Measurements from ENCODE around the gene MACROD1. TPM values are rescaled to one million over a fixed set of nuclear protein-coding genes. Genes with fewer than 3 reads are reported as not detected.

Gene MACROD1
- total RNA-seq, 2 experiments from 2014 or later, result 24.5 to 31.0 TPM

DNA sequence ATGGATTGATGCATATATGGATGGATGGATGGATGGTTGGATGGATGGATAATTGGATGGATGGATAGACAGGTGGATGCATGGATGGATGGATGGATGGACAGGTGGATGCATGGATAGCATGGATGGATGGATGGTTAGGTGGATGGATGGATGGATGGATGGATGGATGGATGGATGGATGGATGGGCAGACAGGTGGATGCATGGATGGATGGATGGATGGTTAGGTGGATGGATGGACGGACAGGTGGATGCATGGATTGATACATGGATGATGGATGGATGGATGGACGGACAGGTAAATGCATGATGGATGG, 52.5 kb downstream of the MACROD1 start:
- Mint-ChIP-seq H3K4me3 (no peak overlapping the region), H3K27me3 (no peaks in the 10 kb centered on the region), H3K36me3 (no peaks in the 10 kb centered on the region), H3K27ac (no peak overlapping the region), H3K4me1 (ENCODE audit: low read depth) (no peaks in the 10 kb centered on the region), H3K9me3 (no peaks in the 10 kb centered on the region)
- POLR2A ChIA-PET, result no interaction called here
- intact Hi-C loops (cut with micrococcal nuclease), result no loop called here
- CTCF ChIA-PET, result no interaction called here
- DNase-seq, result no peak

DNA sequence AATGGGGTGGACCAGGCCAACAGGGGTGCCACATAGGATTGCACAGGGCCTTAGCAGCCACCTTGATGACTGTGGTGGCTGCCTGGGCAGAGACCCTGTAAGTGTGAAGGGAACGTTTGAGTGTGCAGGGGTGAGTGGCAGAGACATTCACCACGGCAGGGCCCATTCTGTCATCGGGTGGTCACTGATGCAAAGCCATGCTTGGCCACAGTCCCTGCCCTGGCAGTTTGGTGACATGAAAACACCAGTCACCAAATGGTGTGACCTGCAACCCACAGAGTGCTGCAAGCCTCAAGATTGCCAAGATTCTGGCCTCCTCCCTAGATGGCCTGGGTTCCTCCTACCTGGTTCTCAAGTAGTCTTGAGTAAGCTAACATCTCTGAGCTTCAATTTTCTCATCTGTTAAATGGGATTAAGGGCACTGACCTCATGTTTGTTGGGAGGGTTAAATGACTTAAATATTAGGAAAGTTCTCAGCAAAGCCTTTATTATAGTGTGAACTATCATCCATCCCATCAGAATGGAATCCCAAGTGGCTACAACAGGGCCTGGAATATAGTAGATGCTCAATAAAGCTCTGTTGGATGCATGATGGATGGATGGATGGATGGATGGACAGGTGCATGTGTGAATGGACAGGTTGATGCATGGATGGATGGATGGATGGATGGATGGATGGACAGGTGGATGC, 53.0 kb downstream of the MACROD1 start:
- Mint-ChIP-seq H3K4me1 (ENCODE audit: low read depth) (no peaks in the 10 kb centered on the region), H3K36me3 (no peaks in the 10 kb centered on the region), H3K27ac (no peak overlapping the region), H3K4me3 (no peak overlapping the region), H3K9me3 (no peaks in the 10 kb centered on the region), H3K27me3 (no peaks in the 10 kb centered on the region)
- ChIA-PET POLR2A (no interaction called here), CTCF (interaction anchor here (1.5 kb wide), 1 partner anchor 112 kb away, joined by 3 read pairs; no protein-coding TSS in a partner anchor)
- intact Hi-C loops (cut with micrococcal nuclease), result no loop called here
- no peak for DNase-seq

DNA sequence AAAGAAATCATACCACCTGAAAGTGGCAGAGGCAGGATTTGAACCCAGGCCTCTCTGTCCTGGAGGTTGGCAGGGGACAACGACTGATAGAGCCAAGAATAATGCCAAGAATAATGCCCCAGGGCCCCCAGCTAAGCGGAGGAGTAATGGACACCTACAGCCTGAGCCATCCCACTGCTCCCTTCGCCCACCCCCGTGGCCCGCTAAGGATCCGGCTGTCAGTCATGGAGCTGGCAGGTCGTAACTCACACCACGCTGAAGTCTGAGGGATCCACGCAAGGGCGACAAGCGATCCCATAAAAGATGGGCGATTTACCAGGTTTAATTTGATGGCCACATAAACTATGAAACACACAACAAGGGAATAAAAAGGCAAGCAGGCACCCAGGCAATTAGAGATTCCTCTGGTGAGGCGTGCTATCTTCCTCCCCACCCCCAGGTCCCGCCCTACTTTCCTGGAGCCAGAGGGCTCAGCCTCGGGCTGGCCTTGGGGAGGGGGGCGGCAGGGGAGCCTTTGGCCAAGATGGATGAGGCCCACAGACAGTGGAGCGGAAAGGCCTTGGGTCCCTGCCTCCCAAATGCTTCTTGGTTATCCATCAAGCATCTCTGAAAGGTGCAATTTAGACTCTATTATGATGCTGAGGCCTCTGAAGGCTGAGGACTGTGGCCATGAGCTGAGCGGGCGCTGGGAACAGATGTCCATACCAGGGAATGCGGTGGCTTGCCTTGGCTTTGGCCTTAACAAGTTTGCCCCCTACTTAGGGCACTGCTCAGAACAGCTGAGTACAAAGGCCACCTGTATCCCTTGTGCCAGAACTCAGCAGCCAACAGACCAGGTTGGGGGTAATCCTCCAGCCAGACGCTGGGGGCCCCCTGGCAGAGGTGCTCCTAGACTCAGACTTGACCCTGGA, 55.2 kb downstream of the MACROD1 start:
- intact Hi-C loops (cut with micrococcal nuclease), result no loop called here
- no peaks in the 10 kb centered on the region for H3K9me3 Mint-ChIP-seq
- POLR2A ChIA-PET, result no interaction called here

DNA sequence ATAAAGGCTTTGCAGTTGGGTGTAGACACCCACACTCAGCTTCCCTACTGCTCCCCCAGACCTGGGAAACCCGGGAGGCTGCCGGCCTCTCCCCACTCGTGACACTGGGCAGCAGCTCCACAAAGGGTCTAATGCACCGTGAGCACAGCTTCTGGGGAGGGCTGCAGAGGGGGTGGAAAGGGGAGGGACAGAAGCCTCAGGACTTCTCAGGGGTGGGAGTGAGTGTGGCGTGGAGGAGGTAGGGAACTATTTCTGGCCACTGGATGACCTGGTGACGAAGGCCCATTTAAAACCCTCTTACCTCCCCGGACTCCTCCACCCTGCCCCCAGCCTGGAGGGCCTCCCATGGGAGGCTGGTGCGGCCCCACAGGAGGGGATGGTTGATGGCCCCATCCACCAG, 56.6 kb downstream of the MACROD1 start:
- Mint-ChIP-seq H3K4me3 (no peak overlapping the region), H3K4me1 (ENCODE audit: low read depth) (no peaks in the 10 kb centered on the region), H3K27me3 (no peaks in the 10 kb centered on the region), H3K9me3 (no peaks in the 10 kb centered on the region), H3K36me3 (no peaks in the 10 kb centered on the region), H3K27ac (no peak overlapping the region)
- CTCF ChIA-PET, result no interaction called here
- POLR2A ChIA-PET, result no interaction called here
- intact Hi-C loops (cut with micrococcal nuclease), result no loop called here
- no peak for DNase-seq

More for the DNA sequence above, 55.2 kb downstream of the MACROD1 start:
- Mint-ChIP-seq H3K4me3 (no peak overlapping the region), H3K36me3 (no peaks in the 10 kb centered on the region), H3K4me1 (ENCODE audit: low read depth) (no peaks in the 10 kb centered on the region), H3K27ac (no peak overlapping the region), H3K27me3 (no peaks in the 10 kb centered on the region)
- CTCF ChIA-PET, result no interaction called here
- DNase-seq, result no peak

DNA sequence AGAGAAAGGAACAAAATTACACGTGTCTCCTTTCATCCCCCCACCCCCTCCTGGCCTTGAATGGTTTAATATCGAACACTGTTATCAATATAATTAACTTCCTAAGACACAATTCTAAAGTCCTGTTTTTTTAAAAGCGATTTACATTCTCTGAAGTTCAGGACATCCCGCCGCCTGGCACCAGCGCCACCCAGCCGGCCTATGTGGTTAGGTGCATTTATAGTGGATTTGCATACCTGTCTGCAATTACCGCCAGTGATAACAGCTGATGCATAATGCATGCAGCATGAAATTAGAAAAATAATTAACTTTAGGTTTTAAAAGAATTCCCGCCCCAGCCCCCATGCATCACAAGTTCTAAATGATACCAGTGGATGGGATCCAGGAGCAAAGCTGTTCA, 58.6 kb downstream of the MACROD1 start:
- Mint-ChIP-seq H3K4me1 (ENCODE audit: low read depth) (no peaks in the 10 kb centered on the region), H3K27me3 (no peaks in the 10 kb centered on the region), H3K9me3 (no peaks in the 10 kb centered on the region), H3K27ac (no peak overlapping the region), H3K4me3 (no peak overlapping the region), H3K36me3 (no peaks in the 10 kb centered on the region)
- no peak for DNase-seq
- ChIA-PET CTCF (no interaction called here), POLR2A (no interaction called here)
- intact Hi-C loops (cut with micrococcal nuclease), result no loop called here

DNA sequence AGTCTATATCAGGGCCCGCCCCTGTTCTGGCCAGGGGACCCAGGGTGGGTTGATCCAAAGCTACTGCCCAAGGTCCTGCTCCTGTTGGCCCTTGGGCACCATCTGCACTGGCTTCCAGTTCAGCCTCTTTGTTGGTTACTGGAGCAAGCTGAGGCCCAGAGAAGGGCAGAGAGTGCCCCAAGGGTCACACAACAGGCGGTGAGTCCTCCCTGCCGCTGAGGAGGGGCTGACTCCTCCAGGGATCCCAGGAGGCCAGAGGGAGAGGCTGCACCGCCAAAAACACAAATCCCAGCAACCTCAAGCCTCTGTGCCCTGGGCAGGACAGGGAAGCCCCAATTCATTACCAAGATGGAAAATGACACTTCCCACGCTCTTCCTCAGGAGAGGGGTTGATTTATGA, 61.3 kb downstream of the MACROD1 start:
- ChIA-PET POLR2A (no interaction called here), CTCF (interaction anchor here (1.2 kb wide), 1 partner anchor 104 kb away, joined by 3 read pairs; no protein-coding TSS in a partner anchor)
- H3K4me3 Mint-ChIP-seq, result no peak overlapping the region
- no peak overlapping the region for H3K27ac Mint-ChIP-seq
- no peaks in the 10 kb centered on the region for H3K9me3 Mint-ChIP-seq
- intact Hi-C loops (cut with micrococcal nuclease), result no loop called here
- H3K4me1 Mint-ChIP-seq (ENCODE audit: low read depth), result no peaks in the 10 kb centered on the region
- H3K27me3 Mint-ChIP-seq, result no peaks in the 10 kb centered on the region
- H3K36me3 Mint-ChIP-seq, result no peaks in the 10 kb centered on the region
- no peak for DNase-seq

DNA sequence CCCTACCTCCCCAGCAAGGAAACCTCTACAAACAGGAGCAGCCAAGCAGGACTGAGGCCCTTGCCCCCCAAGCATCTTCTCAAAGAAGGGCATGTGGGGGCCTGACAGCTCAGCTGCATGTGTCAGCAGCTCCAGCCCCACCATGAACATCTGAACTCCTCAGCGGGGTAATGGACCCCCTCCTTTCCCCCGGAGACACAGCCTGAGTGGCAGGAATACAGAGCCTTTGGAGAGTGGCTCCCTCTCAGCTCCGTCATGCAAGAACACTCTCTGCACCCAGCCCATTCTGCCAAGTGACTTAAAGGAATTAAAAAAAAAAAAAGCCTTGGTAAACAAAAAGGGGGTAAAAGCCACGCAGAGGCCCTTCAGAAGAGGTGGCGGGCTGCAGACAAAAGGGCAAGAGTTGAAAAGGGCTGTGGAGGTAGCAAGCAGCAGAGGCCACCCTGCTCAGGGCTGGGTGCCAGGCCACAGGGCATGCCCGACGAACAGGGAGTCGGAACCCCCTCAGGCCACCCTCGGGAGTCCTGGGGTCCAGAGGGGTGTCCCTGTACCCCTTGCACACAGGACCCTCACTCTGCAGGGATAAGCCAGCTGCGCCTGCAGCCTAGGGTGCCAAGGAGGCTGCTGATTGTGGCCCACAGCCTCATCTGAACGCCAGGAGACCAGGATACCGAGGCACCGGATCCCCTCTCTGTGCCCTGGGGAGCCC, 62.5 kb downstream of the MACROD1 start:
- Mint-ChIP-seq H3K9me3 (no peaks in the 10 kb centered on the region), H3K36me3 (no peaks in the 10 kb centered on the region), H3K27ac (no peak overlapping the region), H3K4me3 (no peak overlapping the region), H3K27me3 (no peaks in the 10 kb centered on the region), H3K4me1 (ENCODE audit: low read depth) (no peaks in the 10 kb centered on the region)
- ChIA-PET CTCF (no interaction called here), POLR2A (no interaction called here)
- no peak for DNase-seq
- intact Hi-C loops (cut with micrococcal nuclease), result no loop called here

DNA sequence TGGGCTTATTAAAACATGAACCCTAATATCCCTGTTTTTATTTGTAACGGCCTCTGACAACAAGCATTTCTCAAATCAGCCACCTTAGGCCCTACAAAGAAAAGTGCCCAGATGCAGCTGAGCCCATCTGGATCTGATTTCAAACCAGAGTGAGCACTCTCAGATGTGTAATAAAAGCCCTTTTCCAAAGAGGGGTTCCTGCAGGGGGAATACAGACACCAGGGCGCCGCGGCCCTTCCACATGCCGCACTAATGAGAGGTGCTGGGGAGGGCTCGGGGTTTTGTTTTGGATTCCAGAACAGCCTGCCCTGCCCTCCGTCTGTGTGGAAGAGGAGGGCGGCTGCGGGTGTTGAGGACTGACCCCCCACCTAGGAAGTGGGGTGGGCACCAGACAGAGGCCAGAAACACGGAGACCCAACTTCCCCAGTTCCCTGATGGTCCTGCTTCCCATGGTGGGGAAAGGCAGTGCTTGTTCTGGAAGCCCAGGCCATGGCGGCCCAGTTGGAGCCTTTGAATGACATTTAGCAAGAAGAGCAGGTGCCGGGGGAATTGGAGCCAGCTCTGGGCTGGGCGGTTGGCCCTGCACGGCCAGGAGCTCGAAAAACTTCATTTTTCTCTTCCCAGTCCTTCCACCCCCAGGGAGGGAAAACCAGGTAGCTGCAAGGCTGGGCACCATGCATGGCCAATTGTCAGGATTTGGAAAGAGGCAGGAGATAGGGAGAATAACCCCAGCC, 63.7 kb downstream of the MACROD1 start:
- intact Hi-C loops (cut with micrococcal nuclease), result no loop called here
- ChIA-PET POLR2A (no interaction called here), CTCF (no interaction called here)
- Mint-ChIP-seq H3K27me3 (no peaks in the 10 kb centered on the region), H3K9me3 (no peaks in the 10 kb centered on the region), H3K4me3 (no peak overlapping the region), H3K27ac (no peak overlapping the region), H3K4me1 (ENCODE audit: low read depth) (no peaks in the 10 kb centered on the region), H3K36me3 (no peaks in the 10 kb centered on the region)
- DNase-seq, result no peak

DNA sequence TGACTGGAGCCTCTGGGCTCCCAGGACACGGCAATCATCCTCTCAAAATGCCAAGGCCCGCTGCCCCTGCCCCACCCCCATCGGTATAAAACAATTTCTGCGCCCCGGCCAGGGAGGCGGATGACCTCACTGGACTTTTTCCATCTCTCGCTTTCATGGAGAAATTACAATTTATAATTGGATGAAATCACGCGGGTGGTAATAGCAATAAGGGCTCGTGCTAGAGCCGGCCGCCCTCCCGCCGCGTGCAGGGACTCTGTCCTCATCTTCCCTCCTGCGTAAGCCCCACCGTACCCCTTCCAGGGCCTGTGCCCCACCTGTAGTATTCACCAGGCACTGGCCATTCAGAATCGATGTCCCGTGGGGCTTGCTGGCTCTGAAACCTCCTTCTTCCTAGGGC, 64.5 kb downstream of the MACROD1 start:
- Mint-ChIP-seq H3K9me3 (no peaks in the 10 kb centered on the region), H3K4me3 (no peak overlapping the region), H3K27ac (no peak overlapping the region), H3K4me1 (ENCODE audit: low read depth) (no peaks in the 10 kb centered on the region), H3K36me3 (no peaks in the 10 kb centered on the region), H3K27me3 (no peaks in the 10 kb centered on the region)
- intact Hi-C loops (cut with micrococcal nuclease), result no loop called here
- DNase-seq, result no peak
- POLR2A ChIA-PET, result no interaction called here
- CTCF ChIA-PET, result no interaction called here

DNA sequence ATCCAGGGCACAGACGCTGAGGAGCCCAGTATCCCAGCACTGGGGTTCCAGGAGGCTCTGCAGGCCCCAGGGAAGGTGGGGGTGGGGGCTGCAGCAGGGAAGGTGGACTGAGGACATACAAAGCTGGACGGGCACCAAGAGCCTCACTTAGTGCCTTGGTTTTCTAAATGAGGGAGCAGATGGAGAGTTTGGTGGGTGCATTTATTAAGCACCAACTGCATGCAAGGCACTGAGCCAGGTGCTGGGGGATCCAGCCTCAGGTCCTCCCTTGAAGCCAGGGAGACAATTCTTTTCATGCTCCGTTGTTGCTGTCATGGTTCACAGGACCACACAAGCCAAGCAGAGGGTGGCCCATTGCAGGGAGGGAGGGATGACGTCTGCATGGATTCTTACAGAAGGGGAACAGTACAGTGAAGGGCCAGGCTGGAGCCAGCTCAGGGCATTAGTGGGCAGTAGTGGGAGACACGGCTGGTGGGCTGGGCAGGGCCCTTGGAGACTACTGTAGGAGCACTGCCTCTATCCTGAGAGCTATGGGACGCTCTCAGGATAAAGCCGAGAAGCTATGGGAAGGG, 65.0 kb downstream of the MACROD1 start:
- Mint-ChIP-seq H3K9me3 (no peaks in the 10 kb centered on the region), H3K36me3 (no peaks in the 10 kb centered on the region), H3K27ac (no peak overlapping the region), H3K4me3 (no peak overlapping the region), H3K27me3 (no peaks in the 10 kb centered on the region), H3K4me1 (ENCODE audit: low read depth) (no peaks in the 10 kb centered on the region)
- CTCF ChIA-PET, result no interaction called here
- intact Hi-C loops (cut with micrococcal nuclease), result no loop called here
- DNase-seq, result no peak
- POLR2A ChIA-PET, result no interaction called here

DNA sequence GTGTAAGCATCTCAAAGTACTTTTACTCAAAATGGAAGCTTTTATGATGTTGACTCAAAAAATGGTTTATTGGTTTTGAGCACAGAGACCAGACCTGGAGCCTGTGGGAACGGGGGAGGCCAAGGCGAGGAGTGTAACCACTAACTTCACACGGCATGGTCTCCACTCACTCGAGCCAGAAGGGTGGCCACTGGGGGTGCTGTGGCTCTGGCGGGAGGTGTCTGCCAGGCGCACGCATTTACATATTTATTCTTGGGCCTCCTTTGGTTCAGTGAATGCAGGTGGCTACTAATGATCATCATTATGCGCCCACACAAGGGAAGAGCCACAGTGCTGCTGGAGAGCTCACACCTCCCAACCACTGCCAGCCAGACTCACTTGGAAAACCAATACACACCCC, 65.6 kb downstream of the MACROD1 start:
- no peak overlapping the region for H3K27ac Mint-ChIP-seq
- no peaks in the 10 kb centered on the region for H3K27me3 Mint-ChIP-seq

DNA sequence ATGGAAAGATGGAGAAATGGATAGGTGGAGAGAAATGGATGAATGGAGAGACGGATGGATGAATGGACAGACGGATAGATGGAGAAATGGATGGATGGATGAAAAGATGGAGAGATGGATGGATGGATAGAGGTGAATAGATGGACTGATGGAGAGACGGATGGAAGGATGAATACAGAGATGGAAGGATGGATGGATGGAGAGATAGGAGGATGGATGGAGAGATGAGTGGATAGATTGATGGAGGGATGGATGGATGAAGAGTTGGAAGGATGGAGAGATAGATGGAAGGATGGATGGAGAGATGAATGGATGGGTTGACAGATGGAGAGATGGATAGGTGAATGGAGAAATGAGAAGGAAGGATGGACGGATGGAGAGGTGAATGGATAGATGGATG, 66.5 kb downstream of the MACROD1 start:
- POLR2A ChIA-PET, result no interaction called here
- Mint-ChIP-seq H3K4me3 (no peak overlapping the region), H3K27ac (no peak overlapping the region), H3K36me3 (no peaks in the 10 kb centered on the region), H3K9me3 (no peaks in the 10 kb centered on the region), H3K27me3 (no peaks in the 10 kb centered on the region), H3K4me1 (ENCODE audit: low read depth) (no peaks in the 10 kb centered on the region)
- CTCF ChIA-PET, result no interaction called here
- intact Hi-C loops (cut with micrococcal nuclease), result no loop called here
- DNase-seq, result no peak

More for the DNA sequence above, 65.6 kb downstream of the MACROD1 start:
- POLR2A ChIA-PET, result no interaction called here
- no peak for DNase-seq
- Mint-ChIP-seq H3K36me3 (no peaks in the 10 kb centered on the region), H3K9me3 (no peaks in the 10 kb centered on the region), H3K4me3 (no peak overlapping the region), H3K4me1 (ENCODE audit: low read depth) (no peaks in the 10 kb centered on the region)
- CTCF ChIA-PET, result no interaction called here
- intact Hi-C loops (cut with micrococcal nuclease), result no loop called here
